Measurements from ENCODE around the gene EMC9.

GRCh38 chr14:24144451-24144850 is 3.1 kb upstream of the EMC9 start:
- TF ChIP-seq CTCF (IDR thresholded peaks at IDR 0.05) (no peak), POLR2A (IDR thresholded peaks at IDR 0.05) (no peak)

All from thyroid gland (tissue), 4 donors.